Osteoblast (primary cell): ENCODE data around the gene KRTAP21-3. TPM values are rescaled to one million over a fixed set of nuclear protein-coding genes. Genes with fewer than 3 reads are reported as not detected.

Experiments used
- DNase-seq: peaks from one replicate; pipeline ENCODE4 v3.0.0; 2011; ENCODE audit warnings: low spot score, mixed read lengths; ENCODE audit not compliant: insufficient read length; ENCODE audit errors: missing footprints
- H2AFZ ChIP-seq: 2 replicates; pipeline ENCODE4 v1.6.0; 2011; ENCODE audit warnings: mild to moderate bottlenecking, low read length
- H3K27ac ChIP-seq: 2 replicates; pipeline ENCODE4 v1.5.1; 2011; ENCODE audit warnings: mild to moderate bottlenecking, low read depth, low read length, moderate library complexity
- H3K27me3 ChIP-seq: 2 replicates; pipeline ENCODE4 v1.6.0; 2012; ENCODE audit warnings: mild to moderate bottlenecking, control low read depth, inconsistent platforms, low read length, moderate library complexity; ENCODE audit not compliant: insufficient read depth
- H3K36me3 ChIP-seq: 2 replicates; pipeline ENCODE4 v1.5.1; 2011; ENCODE audit warnings: mild to moderate bottlenecking, low read length, control low read depth, moderate library complexity; ENCODE audit not compliant: insufficient read depth
- H3K4me1 ChIP-seq: 2 replicates; pipeline ENCODE4 v1.5.1; 2011; ENCODE audit warnings: mild to moderate bottlenecking, low read length, control low read depth, moderate library complexity; ENCODE audit not compliant: insufficient read depth
- H3K4me2 ChIP-seq: 2 replicates; pipeline ENCODE4 v1.6.0; 2011; ENCODE audit warnings: mild to moderate bottlenecking, low read length; ENCODE audit not compliant: insufficient read depth
- H3K4me3 ChIP-seq: fragments of 200-600 bp; sonication (generic); 3 replicates; pipeline ENCODE4 v1.5.1; 2012; ENCODE audit warnings: mild to moderate bottlenecking, low read length, inconsistent platforms; ENCODE audit not compliant: insufficient read depth
- H3K79me2 ChIP-seq: 2 replicates; pipeline ENCODE4 v1.6.0; 2012; ENCODE audit warnings: mild to moderate bottlenecking, low read length, control low read depth, inconsistent platforms; ENCODE audit not compliant: insufficient read depth
- H3K9me3 ChIP-seq: 2 replicates; pipeline ENCODE4 v1.5.1; 2011; ENCODE audit warnings: low read depth, low read length, control low read depth
- H4K20me1 ChIP-seq: 2 replicates; pipeline ENCODE4 v1.6.0; 2012; ENCODE audit warnings: mild to moderate bottlenecking, low read length, control low read depth; ENCODE audit not compliant: insufficient read depth
- CTCF ChIP-seq: IDR thresholded peaks from 2 replicates; pipeline ENCODE4 v1.5.1; 2011; ENCODE audit warnings: mild to moderate bottlenecking, low read depth, low read length, moderate library complexity; ENCODE audit errors: extremely low read depth
- total RNA-seq: library from RNA; depleted of rRNA; stranded (reverse); fragments of >200 nt; gene quantifications from 2 replicates; pipeline ENCODE4 v1.2.3, GENCODE V29; 2012

The KRTAP21-3 gene
- total RNA-seq, 1 donor = not detected

- no peak overlapping the region for H2AFZ ChIP-seq
- H3K27me3 ChIP-seq = no peaks in the 10 kb centered on the region
- no peaks in the 10 kb centered on the region for H3K36me3 ChIP-seq
- DNase-seq = no peak
- TF ChIP-seq CTCF = no peak
- H3K4me1 ChIP-seq = no peaks in the 10 kb centered on the region
- H3K27ac ChIP-seq = no peak overlapping the region
- H3K4me3 ChIP-seq = no peak overlapping the region
- H3K4me2 ChIP-seq = no peak overlapping the region
- H3K79me2 ChIP-seq = no peaks in the 10 kb centered on the region
- no peaks in the 10 kb centered on the region for H4K20me1 ChIP-seq
- H3K9me3 ChIP-seq = no peaks in the 10 kb centered on the region
Observed at GRCh38 chr21:30719401-30719800, 824 bp upstream of the KRTAP21-3 start.

- TF ChIP-seq CTCF = no peak
- H3K79me2 ChIP-seq = no peaks in the 10 kb centered on the region
- no peaks in the 10 kb centered on the region for H4K20me1 ChIP-seq
- H3K27me3 ChIP-seq = no peaks in the 10 kb centered on the region
- H3K4me3 ChIP-seq = no peak overlapping the region
- H3K9me3 ChIP-seq = no peaks in the 10 kb centered on the region
- H3K27ac ChIP-seq = no peak overlapping the region
- no peaks in the 10 kb centered on the region for H3K4me1 ChIP-seq
- no peaks in the 10 kb centered on the region for H3K36me3 ChIP-seq
- H3K4me2 ChIP-seq = no peak overlapping the region
- H2AFZ ChIP-seq = no peak overlapping the region
- DNase-seq = peak; percentile 10
Observed at GRCh38 chr21:30717105-30717504, 1.5 kb downstream of the KRTAP21-3 start.

- Histone ChIP-seq H3K27me3 (no peaks in the 10 kb centered on the region), H3K4me3 (no peak overlapping the region), H3K4me1 (no peaks in the 10 kb centered on the region), H3K27ac (no peak overlapping the region), H4K20me1 (no peaks in the 10 kb centered on the region), H3K4me2 (no peak overlapping the region), H3K36me3 (no peaks in the 10 kb centered on the region), H3K9me3 (no peaks in the 10 kb centered on the region), H3K79me2 (no peaks in the 10 kb centered on the region), H2AFZ (no peak overlapping the region)
- no peak for DNase-seq
- TF ChIP-seq CTCF = no peak
Observed at GRCh38 chr21:30714946-30715345, 3.6 kb downstream of the KRTAP21-3 start.

DNA sequence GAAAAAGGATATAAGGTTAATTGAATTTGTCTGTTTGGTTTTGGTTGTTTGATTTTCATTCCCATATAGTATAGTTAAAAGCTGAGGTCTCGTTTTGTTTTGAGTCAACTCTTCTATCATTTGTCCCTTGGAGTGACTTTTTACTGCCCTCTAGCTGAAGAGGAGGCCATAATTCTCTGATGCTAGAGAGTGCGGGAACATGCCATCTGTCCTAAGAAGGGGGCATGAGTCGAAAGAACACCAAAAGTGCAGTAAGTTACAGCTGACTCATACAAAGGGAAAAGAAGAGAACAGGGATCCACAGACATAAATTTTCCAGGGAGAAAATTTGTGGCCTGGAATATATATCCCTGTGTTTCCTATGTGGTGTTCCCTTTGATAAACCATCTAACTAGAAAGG lies 4.1 kb downstream of the KRTAP21-3 start:
- Histone ChIP-seq H3K4me2 (no peak overlapping the region), H3K36me3 (no peaks in the 10 kb centered on the region), H3K9me3 (no peaks in the 10 kb centered on the region), H4K20me1 (no peaks in the 10 kb centered on the region), H3K27ac (no peak overlapping the region), H3K27me3 (no peaks in the 10 kb centered on the region), H3K4me1 (no peaks in the 10 kb centered on the region), H3K4me3 (no peak overlapping the region), H2AFZ (no peak overlapping the region), H3K79me2 (no peaks in the 10 kb centered on the region)
- no peak for DNase-seq
- TF ChIP-seq CTCF = no peak
